WTC11 (cell line): ENCODE measurements around the gene RBM11. TPM values are rescaled to one million over a fixed set of nuclear protein-coding genes. Genes with fewer than 3 reads are reported as not detected.

ENCODE experiments used
- ATAC-seq: fragments of 200-7000 bp; cut with Tn5 transposase; 2 replicates; pipeline ENCODE4 v1.10.0; 2021; ENCODE audit warnings: mild to moderate bottlenecking, moderate library complexity
- CTCF ChIA-PET: fragments of 300-600 bp; sonication (Branson Sonifier 250); formaldehyde crosslinking; loops from one replicate; lab custom pipeline; 2021; ENCODE audit warnings: antibody characterized with exemption; lab: Charles Lee
- POLR2A ChIA-PET: fragments of 350-600 bp; sonication (Branson Sonifier 250); formaldehyde crosslinking; loops from one replicate; lab custom pipeline; 2021; ENCODE audit warnings: antibody characterized with exemption; lab: Charles Lee
- DNase-seq: peaks from one replicate; pipeline ENCODE4 v3.0.0; 2021; ENCODE audit warnings: low spot score
- H3K27ac Mint-ChIP-seq: 2 replicates; pipeline ENCODE4 v1.8.0; 2021; ENCODE audit warnings: mixed read lengths
- H3K27me3 Mint-ChIP-seq: 2 replicates; pipeline ENCODE4 v1.8.0; 2021; ENCODE audit warnings: low read depth, mild to moderate bottlenecking, moderate library complexity, mixed read lengths
- H3K36me3 Mint-ChIP-seq: 2 replicates; pipeline ENCODE4 v1.8.0; 2021; ENCODE audit warnings: mixed read lengths
- H3K4me1 Mint-ChIP-seq: 2 replicates; pipeline ENCODE4 v1.8.0; 2022; ENCODE audit warnings: mixed read lengths
- H3K4me3 Mint-ChIP-seq: 2 replicates; pipeline ENCODE4 v1.8.0; 2021; ENCODE audit warnings: mild to moderate bottlenecking, moderate library complexity, mixed read lengths
- H3K9me3 Mint-ChIP-seq: 2 replicates; pipeline ENCODE4 v1.8.0; 2021; ENCODE audit warnings: mixed read lengths
- ATF1 ChIP-seq: sonication (generic); formaldehyde crosslinking; IDR thresholded peaks from 2 replicates; pipeline ENCODE4 v1.8.1; 2023; ENCODE audit warnings: mild to moderate bottlenecking, moderate library complexity, missing genetic modification reagents
- ATF3 ChIP-seq: sonication (generic); formaldehyde crosslinking; conservative IDR thresholded peaks from 2 replicates; pipeline ENCODE4 v1.8.1; 2022; ENCODE audit warnings: mild to moderate bottlenecking, missing genetic modification reagents
- ATF6 ChIP-seq: sonication (generic); formaldehyde crosslinking; IDR thresholded peaks from 2 replicates; pipeline ENCODE4 v1.8.1; 2023; ENCODE audit warnings: mild to moderate bottlenecking, missing genetic modification reagents
- CREB1 ChIP-seq: sonication (generic); formaldehyde crosslinking; IDR thresholded peaks from 2 replicates; pipeline ENCODE4 v1.8.0; 2023; ENCODE audit warnings: mild to moderate bottlenecking, missing genetic modification reagents
- EMX1 ChIP-seq: fragments of 250-450 bp; sonication (Bioruptor Pico); IDR thresholded peaks from 2 replicates; pipeline ENCODE4 v1.8.0; 2021; ENCODE audit warnings: mild to moderate bottlenecking
- ETV6 ChIP-seq: sonication (generic); formaldehyde crosslinking; IDR thresholded peaks from 2 replicates; pipeline ENCODE4 v1.8.1; 2022; ENCODE audit warnings: mild to moderate bottlenecking, missing genetic modification reagents
- MAX ChIP-seq: sonication (generic); formaldehyde crosslinking; IDR thresholded peaks from 2 replicates; pipeline ENCODE4 v1.8.0; 2022; ENCODE audit warnings: mild to moderate bottlenecking, missing genetic modification reagents
- NFE2L1 ChIP-seq: sonication (generic); formaldehyde crosslinking; IDR thresholded peaks from 2 replicates; pipeline ENCODE4 v1.8.1; 2023; ENCODE audit warnings: missing genetic modification reagents
- RELA ChIP-seq: sonication (generic); formaldehyde crosslinking; IDR thresholded peaks from 2 replicates; pipeline ENCODE4 v1.8.1; 2022; ENCODE audit warnings: missing genetic modification reagents, mild to moderate bottlenecking, borderline replicate concordance
- SMAD4 ChIP-seq: sonication (generic); formaldehyde crosslinking; IDR thresholded peaks from 2 replicates; pipeline ENCODE4 v1.8.0; 2022; ENCODE audit warnings: mild to moderate bottlenecking, missing genetic modification reagents
- STAT6 ChIP-seq: sonication (generic); formaldehyde crosslinking; conservative IDR thresholded peaks from 2 replicates; pipeline ENCODE4 v1.8.1; 2023; ENCODE audit warnings: mild to moderate bottlenecking, low read depth, missing genetic modification reagents, moderate library complexity
- USF2 ChIP-seq: sonication (generic); formaldehyde crosslinking; IDR thresholded peaks from 2 replicates; pipeline ENCODE4 v1.8.1; 2023; ENCODE audit warnings: mild to moderate bottlenecking, missing genetic modification reagents, moderate library complexity
- ZMAT4 ChIP-seq: fragments of 250-450 bp; sonication (Bioruptor Pico); IDR thresholded peaks from 2 replicates; pipeline ENCODE4 v1.9.0; 2021; ENCODE audit warnings: mild to moderate bottlenecking
- ZNF121 ChIP-seq: sonication (generic); formaldehyde crosslinking; IDR thresholded peaks from 2 replicates; pipeline ENCODE4 v1.8.0; 2023; ENCODE audit warnings: missing genetic modification reagents
- ZNF512 ChIP-seq: sonication (generic); formaldehyde crosslinking; IDR thresholded peaks from 2 replicates; pipeline ENCODE4 v1.8.1; 2022; ENCODE audit warnings: missing genetic modification reagents, borderline replicate concordance
- ZNF532 ChIP-seq: fragments of 250-450 bp; sonication (Bioruptor Pico); IDR thresholded peaks from 2 replicates; pipeline ENCODE4 v1.9.0; 2021; ENCODE audit warnings: mild to moderate bottlenecking, borderline replicate concordance
- ZNF671 ChIP-seq: fragments of 250-450 bp; sonication (Bioruptor Pico); IDR thresholded peaks from 2 replicates; pipeline ENCODE4 v1.8.0; 2021; ENCODE audit warnings: mild to moderate bottlenecking
- total RNA-seq: library from RNA; stranded (reverse); gene quantifications from 3 replicates; pipeline ENCODE4 v1.2.3, GENCODE V29; 2021

Gene RBM11
- total RNA-seq, 1 experiment from 2014 or later, result 2.9 TPM

GRCh38 chr21:14263879-14264278 is 47.9 kb downstream of the RBM11 start:
- no peaks in the 10 kb centered on the region for H3K9me3 Mint-ChIP-seq
- no peak overlapping the region for H3K27ac Mint-ChIP-seq
- CTCF ChIA-PET, result no interaction called here

More at GRCh38 chr21:14263879-14264278, 47.9 kb downstream of the RBM11 start:
- Mint-ChIP-seq H3K4me3 (no peak overlapping the region), H3K36me3 (no peaks in the 10 kb centered on the region), H3K4me1 (peaks cover 4% of the 10 kb centered on the region; the same call in 1 of the 2 replicates), H3K27me3 (no peaks in the 10 kb centered on the region)
- DNase-seq (no peak), ATAC-seq (no peak)
- POLR2A ChIA-PET, result no interaction called here
- TF ChIP-seq USF2 (no peak), ZMAT4 (no peak), STAT6 (CRISPR knock-in tag) (no peak), ATF6 (CRISPR knock-in tag) (no peak), ETV6 (no peak), RELA (CRISPR knock-in tag) (no peak), CREB1 (no peak), ATF3 (CRISPR knock-in tag) (no peak), ZNF512 (CRISPR knock-in tag) (no peak), EMX1 (no peak), ZNF671 (CRISPR knock-in tag) (no peak), ZNF121 (no peak), SMAD4 (CRISPR knock-in tag) (no peak), NFE2L1 (CRISPR knock-in tag) (no peak), ZNF532 (no peak), MAX (CRISPR knock-in tag) (no peak), ATF1 (no peak)
